GM12878 (cell line): ENCODE results near the gene MAD1L1. TPM values are rescaled to one million over a fixed set of nuclear protein-coding genes. Genes with fewer than 3 reads are reported as not detected.

ENCODE experiments used
- ATAC-seq: fragments of 200-7000 bp; cut with Tn5 transposase; 3 replicates; pipeline ENCODE4 v1.9.1; 2020; ENCODE audit warnings: mild to moderate bottlenecking, moderate library complexity
- BruUV-seq: library from RNA; stranded (reverse); fragments of 400-500 nt; replicated peaks from 2 replicates; lab custom pipeline; 2021; lab: Mats Ljungman, UMichigan
- CTCF ChIA-PET: fragments of 300-600 bp; sonication (Branson Sonifier 250); formaldehyde crosslinking; extraction: SDS; loops from one replicate; lab custom pipeline; 2021; ENCODE audit warnings: inconsistent platforms; lab: Yijun Ruan, JAX
- POLR2A ChIA-PET: fragments of 350-600 bp; formaldehyde crosslinking; extraction: SDS; loops from one replicate; lab custom pipeline; 2021; ENCODE audit warnings: inconsistent platforms; lab: Charles Lee
- RAD21 ChIA-PET: fragments of 300-600 bp; sonication (Branson Sonifier 250); formaldehyde crosslinking; loops from one replicate; lab custom pipeline; 2023; ENCODE audit warnings: antibody characterized with exemption; ENCODE audit not compliant: unreplicated experiment; lab: Charles Lee
- SMC1A ChIA-PET: fragments of 300-600 bp; sonication (Branson Sonifier 250); formaldehyde crosslinking; loops from one replicate; lab custom pipeline; 2023; ENCODE audit not compliant: unreplicated experiment, uncharacterized antibody; lab: Charles Lee
- DNase-seq: peaks from one replicate; pipeline ENCODE4 v3.0.0-alpha.2; 2011; ENCODE audit warnings: low read depth, low spot score
- FAIRE-seq: peaks from 3 replicates; lab custom pipeline; 2011; peaks lifted over from hg19 to GRCh38; lab: Jason Lieb, UNC
- H2AFZ ChIP-seq: 2 replicates; pipeline ENCODE4 v1.6.0; 2011; ENCODE audit warnings: low read depth, low read length, control low read depth; ENCODE audit not compliant: control insufficient read depth
- H3K27ac ChIP-seq: 2 replicates; pipeline ENCODE4 v1.5.1; 2011; ENCODE audit warnings: control low read depth; ENCODE audit not compliant: control insufficient read depth, insufficient read depth
- H3K27me3 ChIP-seq, 2 experiments: replicated peaks in 1 of 2; 2 replicates each; pipeline versions ENCODE4 v1.6.0 to v1.6.1; 2011; ENCODE audit warnings: low read length in 1 of 2; ENCODE audit not compliant: control insufficient read depth in 2 of 2, insufficient read depth in 2 of 2
- H3K36me3 ChIP-seq, 2 experiments: 2 replicates each; pipeline ENCODE4 v1.5.1; 2011; ENCODE audit warnings: low read length in 1 of 2; ENCODE audit not compliant: control insufficient read depth in 2 of 2, insufficient read depth in 2 of 2
- H3K4me1 ChIP-seq: 2 replicates; pipeline ENCODE4 v1.6.1; 2011; ENCODE audit warnings: mild to moderate bottlenecking, low read length, moderate library complexity, mixed read lengths; ENCODE audit not compliant: control insufficient read depth, insufficient read depth
- H3K4me2 ChIP-seq: 2 replicates; pipeline ENCODE4 v1.6.0; 2011; ENCODE audit warnings: control low read depth; ENCODE audit not compliant: control insufficient read depth, insufficient read depth
- H3K4me3 ChIP-seq: fragments of 200-600 bp; sonication (generic); 2 replicates; pipeline ENCODE4 v1.5.1; 2016
- H3K79me2 ChIP-seq: 2 replicates; pipeline ENCODE4 v1.6.0; 2011; ENCODE audit warnings: low read length; ENCODE audit not compliant: control insufficient read depth, insufficient read depth
- H3K9ac ChIP-seq: 2 replicates; pipeline ENCODE4 v1.8.0; 2011; ENCODE audit warnings: low read length, control low read depth, mixed read lengths; ENCODE audit not compliant: control insufficient read depth, insufficient read depth
- H3K9me3 ChIP-seq: replicated peaks from 3 replicates; pipeline ENCODE4 v1.5.1; 2011; ENCODE audit warnings: mild to moderate bottlenecking, low read length; ENCODE audit not compliant: control insufficient read depth, insufficient read depth
- H4K20me1 ChIP-seq: 2 replicates; pipeline ENCODE4 v1.6.0; 2011; ENCODE audit not compliant: control insufficient read depth, insufficient read depth
- BHLHE40 ChIP-seq, 2 experiments: fragments of 450-650 bp in 1 of 2; IDR thresholded peaks; 2 replicates each; pipeline ENCODE4 v1.6.1; 2011 to 2017; ENCODE audit warnings: low read depth in 2 of 2, borderline replicate concordance in 1 of 2, improper control_type of control experiment in 1 of 2, low read length in 1 of 2, mild to moderate bottlenecking in 1 of 2
- BRCA1 ChIP-seq: IDR thresholded peaks from 2 replicates; pipeline ENCODE4 v1.6.1; 2011; ENCODE audit warnings: low read depth, low read length, improper control_type of control experiment
- HDAC2 ChIP-seq: fragments of 200-600 bp; sonication (generic); IDR thresholded peaks from 2 replicates; pipeline ENCODE4 v1.6.1; 2017
- HDAC6 ChIP-seq: fragments of 200-600 bp; sonication (generic); IDR thresholded peaks from one replicate; pipeline ENCODE4 v1.8.0; 2017; ENCODE audit warnings: antibody characterized with exemption; ENCODE audit not compliant: unreplicated experiment
- HDGF ChIP-seq: fragments of 450-650 bp; IDR thresholded peaks from 2 replicates; pipeline ENCODE4 v1.6.1; 2016; ENCODE audit warnings: antibody characterized with exemption
- KDM1A ChIP-seq: fragments of 200-600 bp; sonication (generic); IDR thresholded peaks from 2 replicates; pipeline ENCODE4 v1.6.1; 2016; ENCODE audit warnings: borderline replicate concordance
- MEF2B ChIP-seq: fragments of 450-650 bp; IDR thresholded peaks from 2 replicates; pipeline ENCODE4 v1.6.1; 2018; ENCODE audit warnings: mild to moderate bottlenecking, moderate library complexity; ENCODE audit not compliant: partially characterized antibody, poor library complexity, severe bottlenecking
- MYB ChIP-seq: fragments of 150-350 bp; IDR thresholded peaks from 2 replicates; pipeline ENCODE4 v1.6.1; 2014; ENCODE audit warnings: mild to moderate bottlenecking, low read depth, low read length, borderline replicate concordance
- NR2C2 ChIP-seq: IDR thresholded peaks from 2 replicates; pipeline ENCODE4 v1.6.1; 2011; ENCODE audit warnings: borderline replicate concordance, low read depth; ENCODE audit not compliant: control insufficient read depth, insufficient read length
- PBX3 ChIP-seq: IDR thresholded peaks from 2 replicates; pipeline ENCODE4 v1.6.1; 2011; ENCODE audit warnings: mild to moderate bottlenecking, low read depth, low read length, moderate library complexity; ENCODE audit not compliant: insufficient replicate concordance
- PML ChIP-seq: IDR thresholded peaks from 2 replicates; pipeline ENCODE4 v1.6.1; 2012; ENCODE audit warnings: low read length, inconsistent platforms
- POLR2AphosphoS5 ChIP-seq: IDR thresholded peaks from 2 replicates; pipeline ENCODE4 v1.6.1; 2011; ENCODE audit warnings: mild to moderate bottlenecking, low read length, inconsistent platforms
- POU2F2 ChIP-seq: IDR thresholded peaks from 3 replicates; pipeline ENCODE4 v1.6.1; 2011; ENCODE audit warnings: low read depth, mild to moderate bottlenecking, low read length, borderline replicate concordance
- SMC3 ChIP-seq: IDR thresholded peaks from 2 replicates; pipeline ENCODE4 v1.6.1; 2011; ENCODE audit warnings: low read length, improper control_type of control experiment, borderline replicate concordance
- SUZ12 ChIP-seq: fragments of 200-600 bp; sonication (generic); IDR thresholded peaks from one replicate; pipeline ENCODE4 v1.6.1; 2018; ENCODE audit warnings: antibody characterized with exemption, mild to moderate bottlenecking; ENCODE audit not compliant: unreplicated experiment
- TBL1XR1 ChIP-seq: IDR thresholded peaks from 2 replicates; pipeline ENCODE4 v1.6.1; 2012; ENCODE audit warnings: low read depth, low read length, improper control_type of control experiment
- ZNF384 ChIP-seq: IDR thresholded peaks from 2 replicates; pipeline ENCODE4 v1.6.1; 2012; ENCODE audit warnings: low read depth, mild to moderate bottlenecking, low read length, improper control_type of control experiment, borderline replicate concordance
- ZNF622 ChIP-seq: fragments of 450-650 bp; IDR thresholded peaks from 2 replicates; pipeline ENCODE4 v1.6.1; 2017; ENCODE audit warnings: mild to moderate bottlenecking, inconsistent platforms
- WGBS: methylation state at CpG from one replicate; pipeline ENCODE4 v1.1.6; 2016; ENCODE audit warnings: low lambda C conversion rate; ENCODE audit not compliant: insufficient replicate concordance, insufficient coverage; ENCODE audit errors: missing lambda C conversion rate; 5-methylcytosine and 5-hydroxymethylcytosine counted together
- in situ Hi-C: fragments of 300-500 bp; cut with MboI; formaldehyde crosslinking; loops from 9 replicates; pipeline ENCODE4 v1.14.3; 2018; ENCODE audit warnings: mixed read lengths
- intact Hi-C: fragments of 100-400 bp; cut with micrococcal nuclease; formaldehyde crosslinking; loops from one replicate; pipeline ENCODE4 v1.14.2; 2022; ENCODE audit not compliant: unreplicated experiment
- polyA plus RNA-seq, 11 experiments: library from polyadenylated mRNA; depleted of rRNA in 4 of 11; unstranded in 6 of 11; stranded (reverse) in 5 of 11; fragments of >200 nt; fragmentation: Nextera tagmentation in 4 of 11; fragmentation: Illumina TruSeq in 1 of 11; extraction: Ambion mirVana in 4 of 11; extraction: Trizol in 1 of 11; gene quantifications; 1 replicate in 1 of 11; 2 replicates in 10 of 11; pipeline versions ENCODE4 v1.2.1 to v1.2.3, GENCODE V29; 2011 to 2016; ENCODE audit warnings: inconsistent platforms in 2 of 11, missing spikeins in 2 of 11, low read depth in 1 of 11
- total RNA-seq, 4 experiments: library from RNA; depleted of rRNA in 3 of 4; stranded (reverse); fragments of >200 nt in 3 of 4; fragmentation: Illumina TruSeq in 1 of 4; extraction: Trizol in 1 of 4; gene quantifications; 2 replicates each; pipeline versions ENCODE4 v1.2.1 to v1.2.3, GENCODE V29; 2013 to 2021
- TF ChIP-seq, protein P1 (sequence below): IDR thresholded peaks from 2 replicates; pipeline ENCODE4 v1.6.1; 2011; ENCODE audit warnings: low read depth, low read length, improper control_type of control experiment, borderline replicate concordance

MAD1L1 gene
- total and polyA plus RNA-seq, 10 of the 15 experiments (the other 5 are each of a cell fraction or from before 2014, with no cell fraction given) = 2.2 to 76.8 (median 38.3) TPM

DNA sequence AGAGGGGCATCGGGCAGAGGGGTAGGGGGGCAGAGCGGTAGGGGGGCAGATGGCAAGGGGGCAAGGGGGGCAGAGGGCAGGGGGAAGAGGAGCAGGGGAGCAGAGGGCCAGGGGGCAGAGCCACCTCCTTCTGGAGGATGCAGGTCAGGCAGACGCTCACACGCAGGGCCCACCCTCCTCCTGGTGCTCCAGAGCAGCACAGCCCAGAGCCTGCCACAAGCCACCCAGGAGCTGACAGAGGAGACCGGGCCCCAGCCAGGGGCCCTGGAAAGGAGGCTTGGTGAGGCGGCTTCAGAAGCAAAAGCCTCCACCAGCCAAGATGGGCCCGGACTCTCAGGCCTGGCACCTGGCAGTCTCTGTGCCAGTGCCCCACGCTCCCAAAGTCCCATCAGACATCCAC lies 13.1 kb downstream of the MAD1L1 start:
- ATAC-seq (no peak), DNase-seq (no peak), FAIRE-seq (no peak)
- intact Hi-C loops = no loop called here
- peaks cover under 1% of the 10 kb centered on the region; the same call in 1 of the 2 replicates for H4K20me1 ChIP-seq
- H3K4me2 ChIP-seq = no peak overlapping the region
- no TSS peak for BruUV-seq
- SMC1A ChIA-PET = no interaction called here
- no peak overlapping the region for H3K9ac ChIP-seq
- RAD21 ChIA-PET = no interaction called here
- H3K27me3 ChIP-seq = no peaks in the 10 kb centered on the region
- H3K9me3 ChIP-seq = no peaks in the 10 kb centered on the region
- no peaks in the 10 kb centered on the region for H3K4me1 ChIP-seq
- TF ChIP-seq NR2C2 (no peak), PBX3 (no peak), MYB (no peak), MEF2B (no peak), BHLHE40 (IDR thresholded peaks at IDR 0.05; ENCODE audit: borderline replicate concordance in 1 of 2, low read depth in 2 of 2, low read length in 1 of 2) (no peak), ZNF384 (no peak), POU2F2 (no peak), PML (no peak), BRCA1 (no peak), POLR2AphosphoS5 (no peak), HDAC6 (no peak), SUZ12 (no peak), ZNF622 (no peak), HDAC2 (no peak), TBL1XR1 (no peak), KDM1A (no peak), SMC3 (no peak), HDGF (no peak)
- TF ChIP-seq, protein P1, sequence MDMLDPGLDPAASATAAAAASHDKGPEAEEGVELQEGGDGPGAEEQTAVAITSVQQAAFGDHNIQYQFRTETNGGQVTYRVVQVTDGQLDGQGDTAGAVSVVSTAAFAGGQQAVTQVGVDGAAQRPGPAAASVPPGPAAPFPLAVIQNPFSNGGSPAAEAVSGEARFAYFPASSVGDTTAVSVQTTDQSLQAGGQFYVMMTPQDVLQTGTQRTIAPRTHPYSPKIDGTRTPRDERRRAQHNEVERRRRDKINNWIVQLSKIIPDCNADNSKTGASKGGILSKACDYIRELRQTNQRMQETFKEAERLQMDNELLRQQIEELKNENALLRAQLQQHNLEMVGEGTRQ = no peak
- 100% methylated on average over 4 of the region's 8 CpGs for WGBS
- in situ Hi-C loops = loop anchor here (10.0 kb wide), 1 partner anchor 555 kb away; no protein-coding TSS in a partner anchor
- peaks cover 20 to 53% of the 10 kb centered on the region in 2 experiments for H3K36me3 ChIP-seq
- H3K4me3 ChIP-seq = no peak overlapping the region
- H2AFZ ChIP-seq = no peak overlapping the region
- CTCF ChIA-PET = no interaction called here
- H3K79me2 ChIP-seq = no peaks in the 10 kb centered on the region
- POLR2A ChIA-PET = no interaction called here
- no peak overlapping the region for H3K27ac ChIP-seq
